ENCODE results near the gene MYZAP.

DNA sequence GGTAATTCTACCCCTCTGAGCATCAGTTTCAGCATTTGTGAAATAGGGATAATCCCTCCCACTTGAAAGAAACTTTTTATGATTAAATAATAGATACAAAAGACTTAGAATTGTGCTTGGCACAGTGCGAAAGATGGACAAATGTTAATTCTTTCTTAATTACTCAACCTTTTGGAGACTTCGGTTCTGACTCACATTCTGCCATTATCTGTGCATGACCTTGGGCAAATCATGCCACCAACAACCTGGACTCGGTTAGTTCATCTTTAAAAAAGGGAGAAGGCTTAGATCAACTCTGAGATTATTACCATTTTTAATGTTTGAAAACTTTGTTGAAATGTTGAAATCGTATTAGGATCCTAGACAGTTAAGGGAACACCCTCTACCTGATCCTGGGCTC is 74.2 kb downstream of the MYZAP start:
- no peak for TF ChIP-seq EZH2 (IDR thresholded peaks at IDR 0.05; ENCODE audit: low read depth, unreplicated experiment)
- no peak for TF ChIP-seq REST (IDR thresholded peaks at IDR 0.05; ENCODE audit: unreplicated experiment)
- no peak for TF ChIP-seq CTCF (conservative IDR thresholded peaks at IDR 0.05; ENCODE audit: low read depth in 2 of 2)
- no peak for TF ChIP-seq POLR2AphosphoS5 (IDR thresholded peaks at IDR 0.05; ENCODE audit: low read depth)
- no peak for TF ChIP-seq CREB1 (CRISPR knock-in tag; IDR thresholded peaks at IDR 0.05; ENCODE audit: low read depth)
- TF ChIP-seq EZH2phosphoT487 (IDR thresholded peaks at IDR 0.05; ENCODE audit: unreplicated experiment), result no peak
- no peak for TF ChIP-seq ZNF331 (CRISPR knock-in tag; IDR thresholded peaks at IDR 0.05; ENCODE audit: low read depth)
- TF ChIP-seq, protein P1, sequence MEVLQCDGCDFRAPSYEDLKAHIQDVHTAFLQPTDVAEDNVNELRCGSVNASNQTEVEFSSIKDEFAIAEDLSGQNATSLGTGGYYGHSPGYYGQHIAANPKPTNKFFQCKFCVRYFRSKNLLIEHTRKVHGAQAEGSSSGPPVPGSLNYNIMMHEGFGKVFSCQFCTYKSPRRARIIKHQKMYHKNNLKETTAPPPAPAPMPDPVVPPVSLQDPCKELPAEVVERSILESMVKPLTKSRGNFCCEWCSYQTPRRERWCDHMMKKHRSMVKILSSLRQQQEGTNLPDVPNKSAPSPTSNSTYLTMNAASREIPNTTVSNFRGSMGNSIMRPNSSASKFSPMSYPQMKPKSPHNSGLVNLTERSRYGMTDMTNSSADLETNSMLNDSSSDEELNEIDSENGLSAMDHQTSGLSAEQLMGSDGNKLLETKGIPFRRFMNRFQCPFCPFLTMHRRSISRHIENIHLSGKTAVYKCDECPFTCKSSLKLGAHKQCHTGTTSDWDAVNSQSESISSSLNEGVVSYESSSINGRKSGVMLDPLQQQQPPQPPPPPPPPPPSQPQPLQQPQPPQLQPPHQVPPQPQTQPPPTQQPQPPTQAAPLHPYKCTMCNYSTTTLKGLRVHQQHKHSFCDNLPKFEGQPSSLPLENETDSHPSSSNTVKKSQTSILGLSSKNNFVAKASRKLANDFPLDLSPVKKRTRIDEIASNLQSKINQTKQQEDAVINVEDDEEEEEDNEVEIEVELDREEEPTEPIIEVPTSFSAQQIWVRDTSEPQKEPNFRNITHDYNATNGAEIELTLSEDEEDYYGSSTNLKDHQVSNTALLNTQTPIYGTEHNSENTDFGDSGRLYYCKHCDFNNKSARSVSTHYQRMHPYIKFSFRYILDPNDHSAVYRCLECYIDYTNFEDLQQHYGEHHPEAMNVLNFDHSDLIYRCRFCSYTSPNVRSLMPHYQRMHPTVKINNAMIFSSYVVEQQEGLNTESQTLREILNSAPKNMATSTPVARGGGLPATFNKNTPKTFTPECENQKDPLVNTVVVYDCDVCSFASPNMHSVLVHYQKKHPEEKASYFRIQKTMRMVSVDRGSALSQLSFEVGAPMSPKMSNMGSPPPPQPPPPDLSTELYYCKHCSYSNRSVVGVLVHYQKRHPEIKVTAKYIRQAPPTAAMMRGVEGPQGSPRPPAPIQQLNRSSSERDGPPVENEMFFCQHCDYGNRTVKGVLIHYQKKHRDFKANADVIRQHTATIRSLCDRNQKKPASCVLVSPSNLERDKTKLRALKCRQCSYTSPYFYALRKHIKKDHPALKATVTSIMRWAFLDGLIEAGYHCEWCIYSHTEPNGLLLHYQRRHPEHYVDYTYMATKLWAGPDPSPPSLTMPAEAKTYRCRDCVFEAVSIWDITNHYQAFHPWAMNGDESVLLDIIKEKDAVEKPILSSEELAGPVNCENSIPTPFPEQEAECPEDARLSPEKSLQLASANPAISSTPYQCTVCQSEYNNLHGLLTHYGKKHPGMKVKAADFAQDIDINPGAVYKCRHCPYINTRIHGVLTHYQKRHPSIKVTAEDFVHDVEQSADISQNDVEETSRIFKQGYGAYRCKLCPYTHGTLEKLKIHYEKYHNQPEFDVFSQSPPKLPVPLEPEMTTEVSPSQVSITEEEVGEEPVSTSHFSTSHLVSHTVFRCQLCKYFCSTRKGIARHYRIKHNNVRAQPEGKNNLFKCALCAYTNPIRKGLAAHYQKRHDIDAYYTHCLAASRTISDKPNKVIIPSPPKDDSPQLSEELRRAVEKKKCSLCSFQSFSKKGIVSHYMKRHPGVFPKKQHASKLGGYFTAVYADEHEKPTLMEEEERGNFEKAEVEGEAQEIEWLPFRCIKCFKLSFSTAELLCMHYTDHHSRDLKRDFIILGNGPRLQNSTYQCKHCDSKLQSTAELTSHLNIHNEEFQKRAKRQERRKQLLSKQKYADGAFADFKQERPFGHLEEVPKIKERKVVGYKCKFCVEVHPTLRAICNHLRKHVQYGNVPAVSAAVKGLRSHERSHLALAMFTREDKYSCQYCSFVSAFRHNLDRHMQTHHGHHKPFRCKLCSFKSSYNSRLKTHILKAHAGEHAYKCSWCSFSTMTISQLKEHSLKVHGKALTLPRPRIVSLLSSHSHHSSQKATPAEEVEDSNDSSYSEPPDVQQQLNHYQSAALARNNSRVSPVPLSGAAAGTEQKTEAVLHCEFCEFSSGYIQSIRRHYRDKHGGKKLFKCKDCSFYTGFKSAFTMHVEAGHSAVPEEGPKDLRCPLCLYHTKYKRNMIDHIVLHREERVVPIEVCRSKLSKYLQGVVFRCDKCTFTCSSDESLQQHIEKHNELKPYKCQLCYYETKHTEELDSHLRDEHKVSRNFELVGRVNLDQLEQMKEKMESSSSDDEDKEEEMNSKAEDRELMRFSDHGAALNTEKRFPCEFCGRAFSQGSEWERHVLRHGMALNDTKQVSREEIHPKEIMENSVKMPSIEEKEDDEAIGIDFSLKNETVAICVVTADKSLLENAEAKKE (CRISPR knock-in tag; IDR thresholded peaks at IDR 0.05), result no peak
- no peak for TF ChIP-seq ETS1 (IDR thresholded peaks at IDR 0.05)
- no peak for TF ChIP-seq NANOG (IDR thresholded peaks at IDR 0.05; ENCODE audit: borderline replicate concordance)
- no peak for TF ChIP-seq JUNB (IDR thresholded peaks at IDR 0.05; ENCODE audit: unreplicated experiment)
- no peak for TF ChIP-seq ZNF114 (CRISPR knock-in tag; IDR thresholded peaks at IDR 0.05)
